ENCODE measurements around the gene PTPN4. TPM values are rescaled to one million over a fixed set of nuclear protein-coding genes. Genes with fewer than 3 reads are reported as not detected.

The PTPN4 gene
- total and polyA plus RNA-seq, 10 of the 15 experiments (the other 5 are each of a cell fraction or from before 2014, with no cell fraction given): 5.0 to 29.7 (median 23.7) TPM

- Histone ChIP-seq H3K9ac (ENCODE audit: control insufficient read depth, insufficient read depth, low read length) (no peak overlapping the region), H3K36me3 (ENCODE audit: control insufficient read depth in 2 of 2, insufficient read depth in 2 of 2, low read length in 1 of 2) (peaks cover 0 to 1% of the 10 kb centered on the region in 2 experiments; a peak in 1 of 4 replicates), H3K4me1 (ENCODE audit: control insufficient read depth, insufficient read depth, low read length) (no peaks in the 10 kb centered on the region), H3K4me3 (no peak overlapping the region), H3K9me3 (replicated peaks; ENCODE audit: control insufficient read depth, insufficient read depth, low read length) (no peaks in the 10 kb centered on the region; the same call in 1 of the 3 replicates), H3K27ac (ENCODE audit: control insufficient read depth, insufficient read depth) (no peak overlapping the region), H4K20me1 (ENCODE audit: control insufficient read depth, insufficient read depth) (no peaks in the 10 kb centered on the region), H3K79me2 (ENCODE audit: control insufficient read depth, insufficient read depth, low read length) (no peaks in the 10 kb centered on the region; the same call in none of the 2 replicates), H3K4me2 (ENCODE audit: control insufficient read depth, insufficient read depth) (no peak overlapping the region), H3K27me3 (replicated peaks in 1 of 2; ENCODE audit: control insufficient read depth in 2 of 2, insufficient read depth in 2 of 2, low read length in 1 of 2) (no peaks in the 10 kb centered on the region), H2AFZ (ENCODE audit: control insufficient read depth, low read depth, low read length) (no peak overlapping the region)
- ChIA-PET POLR2A (no interaction called here), CTCF (no interaction called here), SMC1A (ENCODE audit: uncharacterized antibody, unreplicated experiment) (interaction anchor here (0.6 kb wide), 1 partner anchor 23 kb away, joined by 3 read pairs; no protein-coding TSS in a partner anchor), RAD21 (ENCODE audit: unreplicated experiment) (no interaction called here)
- no peak for FAIRE-seq
- intact Hi-C loops (cut with micrococcal nuclease; ENCODE audit: unreplicated experiment): no loop called here
- 100% methylated on average over 1 of the region's 1 CpG for WGBS (ENCODE audit: insufficient coverage, insufficient replicate concordance, low lambda C conversion rate, missing lambda C conversion rate)
- in situ Hi-C loops (cut with MboI): no loop called here
- no peak for DNase-seq (ENCODE audit: low read depth, low spot score)
- no TSS peak for BruUV-seq (replicated peaks)
- no peak for ATAC-seq
- TF ChIP-seq NFXL1 (IDR thresholded peaks at IDR 0.05; ENCODE audit: borderline replicate concordance): no peak
- TF ChIP-seq SUZ12 (IDR thresholded peaks at IDR 0.05; ENCODE audit: unreplicated experiment): no peak
- TF ChIP-seq ZNF24 (IDR thresholded peaks at IDR 0.05): no peak
- TF ChIP-seq HDAC6 (IDR thresholded peaks at IDR 0.05; ENCODE audit: unreplicated experiment): no peak
- TF ChIP-seq, protein P1, sequence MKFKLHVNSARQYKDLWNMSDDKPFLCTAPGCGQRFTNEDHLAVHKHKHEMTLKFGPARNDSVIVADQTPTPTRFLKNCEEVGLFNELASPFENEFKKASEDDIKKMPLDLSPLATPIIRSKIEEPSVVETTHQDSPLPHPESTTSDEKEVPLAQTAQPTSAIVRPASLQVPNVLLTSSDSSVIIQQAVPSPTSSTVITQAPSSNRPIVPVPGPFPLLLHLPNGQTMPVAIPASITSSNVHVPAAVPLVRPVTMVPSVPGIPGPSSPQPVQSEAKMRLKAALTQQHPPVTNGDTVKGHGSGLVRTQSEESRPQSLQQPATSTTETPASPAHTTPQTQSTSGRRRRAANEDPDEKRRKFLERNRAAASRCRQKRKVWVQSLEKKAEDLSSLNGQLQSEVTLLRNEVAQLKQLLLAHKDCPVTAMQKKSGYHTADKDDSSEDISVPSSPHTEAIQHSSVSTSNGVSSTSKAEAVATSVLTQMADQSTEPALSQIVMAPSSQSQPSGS (IDR thresholded peaks at IDR 0.05; ENCODE audit: low read length): no peak
- TF ChIP-seq RELB (IDR thresholded peaks at IDR 0.05; ENCODE audit: low read depth): no peak
- TF ChIP-seq CREM (IDR thresholded peaks at IDR 0.05; ENCODE audit: low read depth): no peak
- TF ChIP-seq ZZZ3 (IDR thresholded peaks at IDR 0.05; ENCODE audit: control insufficient read depth, insufficient read length, low read depth): no peak
- no peak for TF ChIP-seq MYB (IDR thresholded peaks at IDR 0.05; ENCODE audit: borderline replicate concordance, low read depth, low read length)
- no peak for TF ChIP-seq RCOR1 (conservative IDR thresholded peaks at IDR 0.05; ENCODE audit: low read depth, low read length)
- no peak for TF ChIP-seq ZBED1 (IDR thresholded peaks at IDR 0.05; ENCODE audit: borderline replicate concordance)
- no peak for TF ChIP-seq RAD21 (IDR thresholded peaks at IDR 0.05; ENCODE audit: insufficient read depth, low read depth, low read length)
- no peak for TF ChIP-seq IRF3 (IDR thresholded peaks at IDR 0.05)
- TF ChIP-seq SMC3 (IDR thresholded peaks at IDR 0.05; ENCODE audit: borderline replicate concordance, low read length): no peak
- TF ChIP-seq SMARCA5 (IDR thresholded peaks at IDR 0.05): no peak
- TF ChIP-seq, protein P2, sequence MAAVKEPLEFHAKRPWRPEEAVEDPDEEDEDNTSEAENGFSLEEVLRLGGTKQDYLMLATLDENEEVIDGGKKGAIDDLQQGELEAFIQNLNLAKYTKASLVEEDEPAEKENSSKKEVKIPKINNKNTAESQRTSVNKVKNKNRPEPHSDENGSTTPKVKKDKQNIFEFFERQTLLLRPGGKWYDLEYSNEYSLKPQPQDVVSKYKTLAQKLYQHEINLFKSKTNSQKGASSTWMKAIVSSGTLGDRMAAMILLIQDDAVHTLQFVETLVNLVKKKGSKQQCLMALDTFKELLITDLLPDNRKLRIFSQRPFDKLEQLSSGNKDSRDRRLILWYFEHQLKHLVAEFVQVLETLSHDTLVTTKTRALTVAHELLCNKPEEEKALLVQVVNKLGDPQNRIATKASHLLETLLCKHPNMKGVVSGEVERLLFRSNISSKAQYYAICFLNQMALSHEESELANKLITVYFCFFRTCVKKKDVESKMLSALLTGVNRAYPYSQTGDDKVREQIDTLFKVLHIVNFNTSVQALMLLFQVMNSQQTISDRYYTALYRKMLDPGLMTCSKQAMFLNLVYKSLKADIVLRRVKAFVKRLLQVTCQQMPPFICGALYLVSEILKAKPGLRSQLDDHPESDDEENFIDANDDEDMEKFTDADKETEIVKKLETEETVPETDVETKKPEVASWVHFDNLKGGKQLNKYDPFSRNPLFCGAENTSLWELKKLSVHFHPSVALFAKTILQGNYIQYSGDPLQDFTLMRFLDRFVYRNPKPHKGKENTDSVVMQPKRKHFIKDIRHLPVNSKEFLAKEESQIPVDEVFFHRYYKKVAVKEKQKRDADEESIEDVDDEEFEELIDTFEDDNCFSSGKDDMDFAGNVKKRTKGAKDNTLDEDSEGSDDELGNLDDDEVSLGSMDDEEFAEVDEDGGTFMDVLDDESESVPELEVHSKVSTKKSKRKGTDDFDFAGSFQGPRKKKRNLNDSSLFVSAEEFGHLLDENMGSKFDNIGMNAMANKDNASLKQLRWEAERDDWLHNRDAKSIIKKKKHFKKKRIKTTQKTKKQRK (IDR thresholded peaks at IDR 0.05; ENCODE audit: low read depth, low read length): no peak
These were observed 40.7 kb downstream of the PTPN4 start for GRCh38 chr2:119800376-119800902.

Measured in GM12878 (cell line).